Stimulated activated CD8-positive, alpha-beta memory T cell treated with anti-CD3 and anti-CD28 coated beads, Interleukin-4, amount 100 ng/mL, for 1 hour (primary cell): ENCODE data around the gene RNF175.

Experiments
- DNase-seq, 2 donors: peaks; one replicate each; pipeline ENCODE4 v3.0.0-alpha.2; 2020; ENCODE audit warnings: low read depth in 2 of 2, low spot score in 1 of 2

Gene RNF175

DNA sequence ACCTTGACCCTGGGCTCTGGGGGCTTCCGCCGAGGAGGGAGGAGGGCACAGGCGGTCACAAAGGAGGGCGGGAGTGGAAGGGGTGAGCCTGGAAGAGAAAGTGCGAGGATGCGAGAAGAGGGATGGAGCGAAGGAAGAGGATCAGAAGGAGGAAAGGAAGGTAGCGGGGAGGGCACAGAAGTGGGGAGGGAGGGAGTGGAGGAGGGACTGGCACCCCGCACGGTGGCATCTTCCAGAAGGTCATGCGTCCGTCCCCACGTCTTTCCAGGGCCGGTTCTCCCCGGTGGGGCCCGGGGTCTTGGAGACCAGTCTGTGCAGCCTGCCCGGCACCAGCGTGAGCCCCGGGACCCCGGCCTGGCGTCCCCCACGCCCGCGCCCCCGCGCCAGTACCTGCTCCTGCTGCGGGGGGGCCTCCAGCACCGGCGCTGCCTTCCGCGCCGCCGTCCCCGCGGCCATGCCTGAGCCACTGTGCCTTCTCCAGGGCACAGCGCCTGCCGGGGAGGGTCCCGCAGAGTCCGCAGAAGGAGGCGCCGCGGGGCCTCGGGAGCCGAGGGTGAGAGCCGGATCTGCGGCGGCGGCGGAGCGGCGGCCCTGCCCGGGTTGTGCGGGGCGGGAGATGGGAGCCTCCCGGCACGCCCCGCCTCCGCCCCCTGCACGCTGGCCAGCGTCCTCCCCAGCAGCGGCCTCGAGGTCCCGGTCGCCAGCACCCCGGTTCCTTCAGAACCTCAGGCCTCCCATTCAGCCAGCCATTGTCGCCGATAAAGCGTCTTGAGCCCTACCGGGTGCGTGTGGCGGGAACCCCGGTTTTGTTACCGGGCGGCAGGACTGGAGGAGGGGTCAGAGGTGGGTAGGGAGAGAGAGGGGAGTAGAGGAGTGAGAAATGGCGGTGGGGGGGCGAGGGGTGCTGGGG lies at the start of gene RNF175:
Gene RNF175, minus strand, starts transcription at position 618 of the 910 bp plus-strand sequence. Its CDS starts 162 bp downstream, at position 456.
- no peak for DNase-seq

DNA sequence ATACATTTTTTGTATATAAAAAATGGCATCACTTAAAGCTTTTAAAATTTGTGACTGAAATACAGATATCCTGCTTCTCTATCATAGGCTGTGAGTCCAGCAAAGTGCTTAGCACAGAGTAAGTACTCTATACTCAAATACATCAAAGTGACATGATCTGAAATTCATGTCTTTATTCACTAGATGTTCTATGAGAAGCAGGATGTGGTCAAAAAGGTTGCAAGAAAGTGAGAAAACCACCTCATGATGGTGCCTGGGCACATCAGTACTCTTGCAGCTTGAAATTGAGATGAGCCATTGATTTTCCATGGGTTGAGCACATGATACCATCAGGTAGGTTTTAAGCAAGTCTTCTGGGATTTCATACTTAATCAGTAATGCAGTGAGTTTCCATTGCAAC lies 49.5 kb upstream of the RNF175 start:
- DNase-seq: no peak

DNA sequence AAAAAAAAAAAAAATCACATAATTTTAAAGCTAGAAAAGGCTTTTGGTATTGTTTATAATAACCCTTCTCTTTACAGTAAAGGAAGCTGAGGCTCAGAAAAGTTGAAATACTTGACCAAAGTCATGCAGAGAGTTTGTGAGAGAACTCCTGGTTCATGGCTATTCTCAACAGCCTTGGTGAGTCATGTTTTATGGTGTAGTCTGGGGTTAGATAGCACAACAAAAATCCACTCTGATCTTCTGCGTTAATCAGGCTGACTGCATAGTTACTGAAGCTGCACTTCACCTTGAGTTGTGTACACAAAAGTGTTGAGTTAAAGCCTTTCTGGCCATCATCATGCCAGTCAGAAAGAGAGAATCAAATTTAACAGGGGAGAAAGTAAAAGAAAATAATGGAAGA lies 48.4 kb upstream of the RNF175 start:
- DNase-seq: no peak

DNA sequence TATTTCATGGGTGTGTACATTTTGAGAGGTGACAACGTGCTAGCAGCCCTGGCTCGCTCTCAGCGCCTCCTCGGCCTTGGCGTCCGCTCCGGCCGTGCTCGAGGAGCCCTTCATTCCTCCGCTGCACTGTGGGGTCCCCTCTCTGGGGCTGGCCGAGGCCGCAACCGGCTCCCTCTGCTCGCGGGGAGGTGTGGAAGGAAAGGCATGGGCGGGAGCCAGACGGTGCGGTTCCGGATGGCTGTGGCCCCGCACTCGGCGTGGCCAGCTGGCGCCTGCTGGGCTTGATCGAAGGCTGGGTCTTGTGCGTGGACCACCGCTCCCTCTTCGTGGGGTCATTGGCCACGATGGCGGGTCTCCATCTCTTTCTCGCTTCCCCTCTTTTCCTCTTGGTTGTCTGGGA lies 46.2 kb upstream of the RNF175 start:
- DNase-seq: no peak

DNA sequence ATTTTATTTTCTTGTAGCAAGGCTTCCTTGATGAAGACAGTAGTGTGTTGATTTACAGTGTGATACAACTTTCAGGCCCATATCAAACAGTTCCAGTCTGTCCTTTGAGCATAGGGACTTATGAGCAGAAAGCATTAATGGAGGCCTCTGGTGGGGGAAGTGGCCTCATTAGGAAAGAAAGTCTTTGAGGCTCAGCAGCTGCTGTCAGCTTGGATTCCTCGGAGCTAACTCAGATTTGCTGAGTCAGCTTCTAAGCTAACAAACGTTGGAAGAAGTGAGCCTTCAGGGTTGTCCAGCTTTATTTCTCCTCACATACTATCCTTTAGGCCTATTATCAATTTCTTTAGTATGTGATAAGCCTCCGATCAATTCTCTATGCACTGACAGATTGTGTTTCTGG lies 44.9 kb upstream of the RNF175 start:
- DNase-seq: no peak

DNA sequence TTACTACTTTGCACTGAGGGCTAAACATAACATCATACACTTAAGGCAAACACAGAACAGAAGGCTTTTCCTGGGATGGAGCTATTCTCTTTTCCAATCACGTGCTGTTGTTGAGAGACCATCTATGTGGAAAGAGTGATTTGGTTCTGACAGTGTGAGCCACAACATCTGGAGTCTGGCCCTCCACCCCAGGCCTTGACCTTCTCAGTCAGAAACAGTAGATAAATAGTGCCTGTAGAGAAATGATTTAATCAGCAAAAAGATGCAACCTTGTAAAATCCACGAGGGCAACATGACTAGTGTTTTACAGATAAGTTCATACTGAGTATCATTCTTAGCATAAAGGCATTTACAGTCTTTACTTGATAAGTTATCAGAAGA lies 39.9 kb upstream of the RNF175 start:
- DNase-seq: no peak

DNA sequence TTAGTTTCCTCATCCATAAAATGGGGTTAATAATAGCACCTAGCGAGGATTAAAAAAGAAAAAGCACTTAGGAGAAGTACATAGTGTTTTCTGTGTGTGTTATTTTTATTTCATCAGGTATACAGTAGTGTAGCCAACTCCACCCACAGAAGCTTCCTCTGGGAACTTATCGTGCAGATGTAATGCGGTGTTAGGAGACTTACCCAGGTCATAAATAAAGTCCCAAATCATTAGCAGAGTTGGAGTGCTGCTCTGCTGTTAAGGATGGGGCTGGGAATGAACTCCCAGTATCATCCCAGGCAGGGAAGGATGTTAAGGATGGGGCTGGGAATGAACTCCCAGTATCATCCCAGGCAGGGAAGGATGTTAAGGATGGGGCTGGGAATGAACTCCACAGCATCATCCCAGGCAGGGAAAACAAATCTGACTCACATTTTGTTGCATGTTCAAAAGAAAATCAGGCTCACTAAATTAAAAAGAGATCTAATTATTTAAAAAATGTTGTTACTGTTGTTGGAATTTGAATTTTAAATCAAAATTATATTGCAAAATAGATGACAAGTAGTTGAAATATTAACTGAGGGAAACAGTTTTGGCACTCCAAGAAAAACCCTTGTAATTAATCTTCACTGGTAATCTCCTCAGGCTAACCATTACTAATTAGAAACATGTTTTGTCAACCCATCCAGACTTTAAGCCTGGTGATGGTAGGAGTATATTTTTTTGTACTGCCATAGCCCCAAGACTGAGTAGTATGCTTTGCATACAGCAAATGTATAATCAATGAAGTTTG lies 39.3 kb upstream of the RNF175 start:
- no peak for DNase-seq

DNA sequence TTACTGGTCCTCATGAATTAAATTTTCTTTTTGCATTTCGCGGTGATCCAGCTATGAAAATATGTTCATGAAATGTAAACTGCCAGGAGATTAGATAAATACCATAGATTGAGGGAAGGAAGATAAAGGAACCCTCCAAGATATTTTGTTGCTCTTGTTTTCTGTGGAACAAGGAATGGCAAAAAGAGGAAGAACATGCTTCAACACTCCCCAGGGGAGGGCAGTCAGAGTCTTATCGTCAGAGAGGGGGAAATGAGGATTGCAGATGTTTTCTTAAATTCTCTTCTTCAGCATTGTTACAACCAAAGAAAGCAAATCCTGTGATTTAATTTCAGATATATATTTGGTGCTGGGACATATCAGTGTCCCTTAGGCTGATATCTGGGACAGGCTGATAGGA lies 38.6 kb upstream of the RNF175 start:
- no peak for DNase-seq

DNA sequence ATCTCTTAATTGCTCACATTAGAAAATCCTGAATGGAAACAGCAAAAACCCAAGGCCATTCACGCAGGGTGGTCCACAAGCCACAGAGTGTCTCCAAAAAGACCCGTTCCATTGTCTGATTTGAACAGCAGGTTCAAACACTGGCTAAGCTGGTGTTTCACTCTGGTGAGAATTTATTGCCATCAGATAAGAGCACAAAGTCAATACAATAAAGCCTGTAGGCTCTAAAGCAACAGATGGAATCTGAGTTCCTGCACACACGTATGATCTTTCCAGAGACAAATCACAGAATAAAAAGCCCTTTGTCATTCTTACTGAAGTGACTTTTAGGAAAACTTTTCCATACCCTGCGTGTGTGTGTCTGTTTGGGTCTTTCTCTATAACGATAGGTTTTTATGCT lies 34.2 kb upstream of the RNF175 start:
- no peak for DNase-seq

DNA sequence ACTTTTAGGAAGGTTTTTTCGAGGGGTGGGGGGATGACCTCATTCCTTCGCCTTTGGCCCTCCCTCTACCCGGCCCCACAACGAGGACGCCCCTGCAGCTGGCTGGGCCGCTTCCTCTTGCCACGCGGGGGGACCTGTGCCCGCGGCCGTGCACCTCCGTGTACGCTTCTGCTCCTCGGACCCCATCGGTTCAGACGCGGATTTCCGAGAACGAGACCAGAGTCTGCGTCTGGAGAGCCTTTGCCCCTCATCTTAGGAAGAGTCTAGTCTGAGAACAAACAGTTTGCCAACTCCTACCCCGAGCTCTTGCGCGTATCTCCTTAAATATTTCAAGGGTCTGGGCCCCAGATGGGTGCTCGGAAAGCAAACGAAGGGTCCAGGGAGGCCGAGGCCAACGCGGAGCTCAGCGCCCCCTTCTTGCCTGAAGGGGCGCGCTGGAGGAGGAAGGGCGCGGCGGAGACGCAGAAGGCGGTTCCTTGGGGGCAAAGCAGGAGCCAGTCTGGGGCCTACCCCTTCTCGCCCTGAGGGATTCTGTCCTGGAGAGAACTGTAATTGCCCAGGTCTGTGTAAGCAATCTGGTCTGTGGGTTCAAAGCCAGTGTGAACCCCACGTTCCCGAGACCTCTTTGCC lies 32.9 kb upstream of the RNF175 start:
- DNase-seq: no peak

DNA sequence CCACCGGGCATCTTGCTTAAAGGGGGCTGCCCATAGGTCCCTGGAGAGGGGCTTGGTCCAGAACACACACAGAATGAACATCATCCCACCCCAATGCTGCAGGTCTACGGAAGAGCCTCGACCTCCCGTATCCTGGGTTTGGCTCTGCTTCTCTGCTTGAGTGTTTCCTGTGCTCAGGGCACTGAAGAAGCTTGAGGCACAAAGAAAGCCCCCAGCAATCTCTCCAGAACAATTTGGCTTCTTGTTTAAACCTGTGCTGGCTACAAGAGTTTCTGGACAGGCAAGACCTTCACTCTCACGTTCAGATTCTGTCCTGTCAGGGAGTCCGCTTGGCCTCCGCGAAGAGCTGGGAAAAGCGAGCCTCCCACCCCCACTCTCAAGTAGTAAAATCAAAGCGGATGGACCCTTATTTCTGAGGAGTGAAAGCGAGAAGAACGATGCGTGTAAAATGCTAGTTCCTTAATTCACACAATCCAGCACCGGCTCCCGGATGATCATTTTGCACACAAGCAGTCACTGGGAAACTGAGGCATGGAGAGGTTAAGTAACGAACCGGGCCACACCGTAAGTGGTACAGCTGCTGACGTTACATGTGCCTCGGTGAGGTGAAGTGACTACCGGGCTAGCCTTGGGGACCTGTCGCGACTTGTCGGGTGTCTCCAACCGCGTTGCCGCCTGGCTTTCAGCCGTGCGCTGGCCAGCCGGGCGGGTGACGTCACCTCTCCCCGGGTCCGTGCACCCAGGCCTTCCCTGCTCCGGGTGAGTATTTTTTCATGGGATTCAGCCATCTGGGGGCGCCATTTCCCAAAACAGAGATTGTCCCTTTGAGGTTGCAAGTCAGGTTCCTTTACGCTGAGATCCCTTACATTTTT lies 32.2 kb upstream of the RNF175 start:
- no peak for DNase-seq

DNA sequence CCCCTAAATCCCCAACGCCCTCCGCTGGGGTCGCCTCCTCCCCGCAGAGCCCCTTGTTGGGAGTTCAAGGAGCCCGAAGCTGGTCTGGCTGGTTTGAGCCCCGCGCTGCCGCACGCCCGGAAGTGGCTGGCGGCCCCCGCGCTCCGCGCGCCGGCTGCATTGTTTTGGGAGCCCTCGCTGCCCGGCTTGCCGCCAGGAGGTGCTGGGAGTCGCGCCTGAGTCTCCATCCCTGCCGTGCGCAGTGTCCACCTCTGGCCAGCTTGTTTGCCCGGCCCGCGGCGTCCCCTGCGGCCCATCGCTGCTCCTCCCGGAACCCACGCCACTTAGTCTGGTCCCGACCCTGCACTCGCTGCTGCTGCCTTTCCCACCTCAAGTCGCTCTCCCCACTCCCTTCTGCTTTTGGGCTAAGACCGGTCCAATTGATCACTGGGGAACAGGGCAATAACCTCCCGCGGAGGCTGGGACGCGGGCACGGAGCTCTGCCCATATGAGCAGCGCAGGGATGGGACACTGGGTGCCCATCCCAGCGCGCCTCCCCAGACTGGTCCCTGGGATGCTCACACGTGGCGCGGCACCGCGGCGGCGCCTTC lies 31.2 kb upstream of the RNF175 start:
- DNase-seq: no peak

DNA sequence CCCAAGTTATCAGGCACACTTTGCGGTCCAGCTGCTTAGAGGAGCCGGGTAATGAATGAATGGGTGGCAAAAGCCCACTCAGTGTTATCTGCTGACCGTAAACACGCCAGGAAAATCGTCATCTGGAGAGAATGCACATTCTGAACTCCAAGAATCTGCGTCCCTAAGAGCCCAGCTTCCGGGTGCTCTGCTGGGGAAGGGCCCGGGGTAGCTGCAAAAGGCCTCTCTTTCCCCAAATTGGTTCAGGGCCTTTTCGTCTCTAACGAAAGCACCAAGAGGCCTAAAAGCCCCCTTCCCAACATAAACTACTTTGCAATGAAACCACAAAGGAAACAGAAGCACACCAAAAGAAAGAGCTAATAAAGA lies 30.7 kb upstream of the RNF175 start:
- no peak for DNase-seq

DNA sequence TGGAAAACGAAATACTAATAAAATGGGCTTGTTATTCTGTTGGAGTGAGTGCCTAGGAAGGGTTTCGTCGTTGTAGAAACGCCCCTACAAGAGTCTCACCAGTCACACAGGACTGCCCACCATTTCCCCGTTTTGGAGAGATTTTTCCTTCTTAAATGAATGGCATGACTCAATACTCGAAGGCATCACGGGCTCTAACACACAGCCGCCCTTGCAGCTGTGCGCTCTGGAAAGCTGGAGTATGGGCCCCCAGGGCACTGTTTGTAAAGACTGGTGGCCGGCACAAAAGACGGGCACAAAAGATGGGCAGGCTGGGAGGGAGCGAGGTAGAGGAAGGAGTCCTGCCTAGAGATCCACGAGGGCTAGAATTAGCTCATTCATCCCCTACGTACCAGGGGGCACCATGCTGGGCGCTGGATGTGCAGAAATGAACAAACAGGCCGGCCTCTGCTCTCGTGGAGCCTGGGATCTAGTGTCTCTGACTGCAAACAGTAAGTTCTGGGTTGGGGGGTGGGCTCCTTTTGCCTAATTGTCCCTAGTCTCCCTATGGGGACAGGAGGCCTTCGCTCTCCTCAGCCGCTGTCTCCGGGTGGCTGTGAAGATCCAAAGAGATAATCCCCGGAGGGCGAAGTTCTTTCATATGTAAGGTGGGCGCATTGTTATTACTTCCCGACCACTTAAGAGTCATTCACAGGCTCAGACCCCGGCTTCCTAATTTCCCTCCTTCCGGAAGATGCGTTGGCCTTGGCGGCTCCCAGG lies 30.1 kb upstream of the RNF175 start:
- DNase-seq: no peak

DNA sequence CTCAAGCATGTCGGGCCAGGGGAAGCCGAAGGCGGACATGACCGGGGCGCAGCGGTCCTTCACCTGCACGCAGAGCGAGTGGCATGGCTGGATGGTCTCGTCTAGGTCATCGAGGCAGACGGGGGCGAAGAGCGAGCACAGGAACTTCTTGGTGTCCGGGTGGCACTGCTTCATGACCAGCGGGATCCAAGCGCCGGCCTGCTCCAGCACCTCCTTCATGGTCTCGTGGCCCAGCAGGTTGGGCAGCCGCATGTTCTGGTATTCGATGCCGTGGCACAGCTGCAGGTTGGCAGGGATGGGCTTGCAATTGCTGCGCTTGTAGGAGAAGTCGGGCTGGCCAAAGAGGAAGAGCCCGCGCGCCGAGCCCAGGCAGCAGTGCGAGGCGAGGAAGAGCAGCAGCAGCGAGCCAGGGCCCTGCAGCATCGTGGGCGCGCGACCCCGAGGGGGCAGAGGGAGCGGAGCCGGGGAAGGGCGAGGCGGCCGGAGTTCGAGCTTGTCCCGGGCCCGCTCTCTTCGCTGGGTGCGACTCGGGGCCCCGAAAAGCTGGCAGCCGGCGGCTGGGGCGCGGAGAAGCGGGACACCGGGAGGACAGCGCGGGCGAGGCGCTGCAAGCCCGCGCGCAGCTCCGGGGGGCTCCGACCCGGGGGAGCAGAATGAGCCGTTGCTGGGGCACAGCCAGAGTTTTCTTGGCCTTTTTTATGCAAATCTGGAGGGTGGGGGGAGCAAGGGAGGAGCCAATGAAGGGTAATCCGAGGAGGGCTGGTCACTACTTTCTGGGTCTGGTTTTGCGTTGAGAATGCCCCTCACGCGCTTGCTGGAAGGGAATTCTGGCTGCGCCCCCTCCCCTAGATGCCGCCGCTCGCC lies 28.8 kb upstream of the RNF175 start, which contains the start of gene SFRP2:
Gene SFRP2, minus strand, starts transcription at position 671 of the 864 bp plus-strand sequence. Its CDS starts 248 bp downstream, at position 423.
- DNase-seq: no peak

DNA sequence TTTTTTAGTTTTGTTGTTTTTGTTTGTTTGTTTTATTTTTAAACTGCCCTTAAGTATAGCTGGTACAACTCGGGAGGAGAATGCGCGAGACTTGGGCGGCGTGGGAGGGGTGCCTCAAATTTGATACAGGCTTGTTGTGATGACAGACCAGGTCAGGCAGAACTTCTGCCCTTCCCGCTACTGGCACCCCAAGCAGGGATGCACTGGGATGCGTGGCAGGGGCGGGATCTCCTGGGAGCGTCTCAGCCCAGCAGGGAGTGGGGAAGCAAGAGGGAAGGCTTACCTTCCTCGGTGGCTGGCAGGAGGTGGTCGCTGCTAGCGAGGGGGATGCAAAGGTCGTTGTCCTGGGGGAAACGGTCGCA lies 28.2 kb upstream of the RNF175 start:
- DNase-seq: no peak

DNA sequence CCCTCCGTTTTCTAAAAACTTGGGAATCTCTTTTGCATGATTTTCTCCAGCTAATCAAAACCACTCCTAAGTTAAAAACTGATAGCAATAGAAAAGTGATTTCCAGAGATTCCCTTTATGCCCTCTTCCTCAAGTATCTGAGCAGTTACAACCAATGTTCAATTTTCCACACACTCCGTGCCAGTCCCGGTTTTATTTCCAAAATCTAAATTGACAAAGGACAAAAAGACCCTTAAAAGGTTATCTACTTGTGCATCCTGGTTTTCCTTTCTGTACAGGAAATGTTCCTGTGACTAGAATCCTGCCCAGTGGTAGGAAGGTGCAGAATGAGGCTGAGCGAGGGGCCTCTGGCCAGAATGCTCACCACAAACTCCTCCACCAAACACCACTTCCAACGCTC lies 27.8 kb upstream of the RNF175 start:
- DNase-seq: no peak

DNA sequence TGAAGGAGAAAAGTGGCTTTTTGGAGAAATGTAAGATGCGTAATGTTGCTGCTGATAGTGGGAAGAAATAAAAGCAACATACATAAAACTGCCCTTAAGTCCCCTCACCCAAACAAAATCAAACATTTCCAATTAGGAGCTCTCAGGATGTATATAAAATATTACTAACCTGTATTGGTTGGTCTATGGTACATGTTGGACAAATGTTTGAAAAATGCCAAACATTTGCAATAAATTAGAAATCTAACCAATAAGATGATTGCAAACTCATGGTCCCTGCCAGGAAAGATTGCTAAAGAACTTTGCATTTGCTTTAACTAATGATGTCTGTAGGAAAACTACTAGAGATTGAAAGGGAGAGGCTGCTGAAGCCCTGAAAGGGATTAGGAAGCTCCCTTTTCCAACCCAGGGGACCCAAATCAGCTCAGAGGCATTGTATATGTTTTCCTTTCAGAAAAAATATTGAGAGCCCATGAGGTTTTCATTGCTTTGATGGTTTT lies 27.3 kb upstream of the RNF175 start:
- no peak for DNase-seq
